ENCODE results near the gene GTPBP4.

DNA sequence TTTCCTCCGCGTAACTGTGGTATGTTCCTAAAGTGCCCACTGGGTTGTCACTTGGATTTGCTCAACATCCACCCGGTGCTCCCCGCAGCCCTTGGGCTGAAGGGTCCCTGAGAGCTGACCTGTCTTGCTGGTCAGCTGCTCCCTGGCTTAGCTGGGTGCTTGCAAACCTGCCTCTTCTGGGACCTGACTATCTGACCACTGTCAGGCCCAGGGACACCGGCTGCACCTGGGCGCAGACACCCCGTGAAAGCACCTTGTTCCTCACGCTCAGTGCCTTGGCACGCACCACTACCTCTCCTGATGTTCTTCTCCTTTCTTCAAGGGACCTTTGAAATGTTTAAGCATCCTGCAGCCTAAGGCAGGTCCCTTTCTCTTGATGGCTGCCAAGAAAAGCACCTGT is 30.1 kb upstream of the GTPBP4 start:
- TF ChIP-seq, protein P1, sequence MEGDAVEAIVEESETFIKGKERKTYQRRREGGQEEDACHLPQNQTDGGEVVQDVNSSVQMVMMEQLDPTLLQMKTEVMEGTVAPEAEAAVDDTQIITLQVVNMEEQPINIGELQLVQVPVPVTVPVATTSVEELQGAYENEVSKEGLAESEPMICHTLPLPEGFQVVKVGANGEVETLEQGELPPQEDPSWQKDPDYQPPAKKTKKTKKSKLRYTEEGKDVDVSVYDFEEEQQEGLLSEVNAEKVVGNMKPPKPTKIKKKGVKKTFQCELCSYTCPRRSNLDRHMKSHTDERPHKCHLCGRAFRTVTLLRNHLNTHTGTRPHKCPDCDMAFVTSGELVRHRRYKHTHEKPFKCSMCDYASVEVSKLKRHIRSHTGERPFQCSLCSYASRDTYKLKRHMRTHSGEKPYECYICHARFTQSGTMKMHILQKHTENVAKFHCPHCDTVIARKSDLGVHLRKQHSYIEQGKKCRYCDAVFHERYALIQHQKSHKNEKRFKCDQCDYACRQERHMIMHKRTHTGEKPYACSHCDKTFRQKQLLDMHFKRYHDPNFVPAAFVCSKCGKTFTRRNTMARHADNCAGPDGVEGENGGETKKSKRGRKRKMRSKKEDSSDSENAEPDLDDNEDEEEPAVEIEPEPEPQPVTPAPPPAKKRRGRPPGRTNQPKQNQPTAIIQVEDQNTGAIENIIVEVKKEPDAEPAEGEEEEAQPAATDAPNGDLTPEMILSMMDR (IDR thresholded peaks at IDR 0.05), result no peak
- TF ChIP-seq POLR2A (IDR thresholded peaks at IDR 0.05; ENCODE audit: low read depth) (no peak), POLR2AphosphoS5 (IDR thresholded peaks at IDR 0.05) (no peak), EP300 (IDR thresholded peaks at IDR 0.05) (no peak)

Measured in esophagus muscularis mucosa (tissue), 4 donors.